A673 (cell line): ENCODE results near the gene PPFIBP1.

Source experiments
- CTCF ChIP-seq: fragments of 300-800, 200-600 bp; sonication (generic); conservative IDR thresholded peaks from 2 replicates; pipeline ENCODE4 v1.5.1; 2017; ENCODE audit warnings: low read depth, mild to moderate bottlenecking, antibody characterized with exemption, low read length, moderate library complexity, mixed read lengths
- EZH2 ChIP-seq: fragments of 200-600 bp; sonication (generic); IDR thresholded peaks from 2 replicates; pipeline ENCODE4 v1.6.1; 2017; ENCODE audit warnings: borderline replicate concordance, low read depth, mild to moderate bottlenecking, mixed read lengths, antibody characterized with exemption, low read length; ENCODE audit not compliant: poor library complexity, severe bottlenecking

GRCh38 chr12:27711317-27711682, 187.3 kb downstream of the PPFIBP1 start:
- TF ChIP-seq CTCF = no peak
- no peak for TF ChIP-seq EZH2
